CD14-positive monocyte (primary cell): ENCODE data around the gene FBXW2. TPM values are rescaled to one million over a fixed set of nuclear protein-coding genes. Genes with fewer than 3 reads are reported as not detected.

ENCODE experiments used
- DNase-seq, 3 donors: peaks; one replicate each; pipeline ENCODE4 v3.0.0-alpha.2; 2011 to 2022
- H2AFZ ChIP-seq: 2 replicates; pipeline ENCODE4 v1.6.0; 2012; ENCODE audit warnings: mild to moderate bottlenecking, low read depth, low read length, inconsistent platforms; ENCODE audit not compliant: insufficient read depth, poor library complexity, severe bottlenecking
- H3K27ac ChIP-seq, 2 donors: 1 replicate in 1 of 2; 2 replicates in 1 of 2; pipeline ENCODE4 v1.5.1; 2012 to 2013; ENCODE audit warnings: low read length in 2 of 2, control low read depth in 1 of 2, inconsistent platforms in 1 of 2, low read depth in 1 of 2, mild to moderate bottlenecking in 1 of 2
- H3K27me3 ChIP-seq, 2 donors: one replicate each; pipeline versions ENCODE4 v1.6.0 to v1.6.1; 2011 to 2013; ENCODE audit warnings: low read length in 2 of 2; ENCODE audit not compliant: control insufficient read depth in 2 of 2, insufficient read depth in 2 of 2
- H3K36me3 ChIP-seq, 2 donors: replicated peaks in 1 of 2; 1 replicate in 1 of 2; 2 replicates in 1 of 2; pipeline versions ENCODE4 v1.5.1 to v1.6.1; 2012 to 2013; ENCODE audit warnings: low read length in 2 of 2, control low read depth in 1 of 2, inconsistent platforms in 1 of 2, mild to moderate bottlenecking in 1 of 2; ENCODE audit not compliant: insufficient read depth in 2 of 2, control insufficient read depth in 1 of 2
- H3K4me1 ChIP-seq, 2 donors: 1 replicate in 1 of 2; 2 replicates in 1 of 2; pipeline versions ENCODE4 v1.5.1 to v1.6.1; 2012 to 2013; ENCODE audit warnings: low read length in 2 of 2, control low read depth in 1 of 2, inconsistent platforms in 1 of 2, mild to moderate bottlenecking in 1 of 2, moderate library complexity in 1 of 2; ENCODE audit not compliant: insufficient read depth in 2 of 2, control insufficient read depth in 1 of 2
- H3K4me2 ChIP-seq: replicated peaks from 2 replicates; pipeline ENCODE3; 2012; ENCODE audit warnings: low read length, moderate library complexity, mild to moderate bottlenecking; ENCODE audit not compliant: poor library complexity, severe bottlenecking; ENCODE audit errors: extremely low read depth
- H3K4me3 ChIP-seq, 3 experiments: fragments of 200-600 bp in 1 of 3; sonication (generic) in 1 of 3; replicated peaks in 1 of 3; 1 replicate in 2 of 3; 2 replicates in 1 of 3; pipeline ENCODE4 v1.5.1; 2011 to 2013; ENCODE audit warnings: low read length in 3 of 3, mild to moderate bottlenecking in 3 of 3, control low read depth in 2 of 3, low read depth in 2 of 3, inconsistent platforms in 1 of 3, moderate library complexity in 1 of 3
- H3K79me2 ChIP-seq: 2 replicates; pipeline ENCODE4 v1.6.0; 2012; ENCODE audit warnings: mild to moderate bottlenecking, control low read depth, inconsistent platforms, low read length, moderate library complexity; ENCODE audit not compliant: insufficient read depth
- H3K9ac ChIP-seq: 2 replicates; pipeline ENCODE4 v1.6.0; 2017; ENCODE audit warnings: low read length, mild to moderate bottlenecking; ENCODE audit not compliant: insufficient read depth, poor library complexity, severe bottlenecking
- H3K9me3 ChIP-seq, 2 donors: replicated peaks in 1 of 2; 1 replicate in 1 of 2; 2 replicates in 1 of 2; pipeline versions ENCODE4 v1.5.1 to v1.6.1; 2012 to 2013; ENCODE audit warnings: low read length in 2 of 2, control low read depth in 1 of 2; ENCODE audit not compliant: control insufficient read depth in 1 of 2, insufficient read depth in 1 of 2
- H4K20me1 ChIP-seq: 2 replicates; pipeline ENCODE4 v1.6.0; 2012; ENCODE audit warnings: mild to moderate bottlenecking, low read length, control low read depth, moderate library complexity; ENCODE audit not compliant: insufficient read depth
- H3K27ac Mint-ChIP-seq, 7 donors: one replicate each; pipeline ENCODE4 v1.8.0; 2020; ENCODE audit warnings: mild to moderate bottlenecking in 7 of 7, mixed read lengths in 7 of 7, moderate library complexity in 6 of 7, inconsistent platforms in 2 of 7
- H3K27me3 Mint-ChIP-seq, 3 donors: one replicate each; pipeline ENCODE4 v1.8.0; 2021 to 2022; ENCODE audit warnings: low read depth in 3 of 3, mild to moderate bottlenecking in 3 of 3, mixed read lengths in 3 of 3, moderate library complexity in 3 of 3, inconsistent platforms in 1 of 3
- H3K36me3 Mint-ChIP-seq, 2 donors: one replicate each; pipeline ENCODE4 v1.8.0; 2020; ENCODE audit warnings: mixed read lengths in 2 of 2, inconsistent platforms in 1 of 2, mild to moderate bottlenecking in 1 of 2
- H3K4me1 Mint-ChIP-seq: one replicate; pipeline ENCODE4 v1.8.0; 2020; ENCODE audit warnings: mild to moderate bottlenecking, mixed read lengths
- H3K4me3 Mint-ChIP-seq, 2 donors: one replicate each; pipeline ENCODE4 v1.8.0; 2020; ENCODE audit warnings: mild to moderate bottlenecking in 2 of 2, mixed read lengths in 2 of 2, moderate library complexity in 1 of 2
- H3K9me3 Mint-ChIP-seq, 7 donors: one replicate each; pipeline ENCODE4 v1.8.0; 2020 to 2022; ENCODE audit warnings: mixed read lengths in 7 of 7, mild to moderate bottlenecking in 6 of 7, moderate library complexity in 6 of 7, inconsistent platforms in 2 of 7
- CTCF ChIP-seq: fragments of 200-600 bp; IDR thresholded peaks from one replicate; pipeline ENCODE4 v1.8.0; 2022; ENCODE audit warnings: antibody characterized with exemption, mild to moderate bottlenecking
- WGBS: methylation state at CpG from one replicate; pipeline ENCODE4 v1.1.5; 2013; ENCODE audit warnings: missing lambda C conversion rate; ENCODE audit not compliant: insufficient coverage; 5-methylcytosine and 5-hydroxymethylcytosine counted together
- intact Hi-C, 2 donors: fragments of 100-400 bp; cut with micrococcal nuclease; formaldehyde crosslinking; loops; one replicate each; pipeline versions ENCODE4 v1.15.0 to v1.15.1; 2023
- polyA plus RNA-seq, 3 donors: library from polyadenylated mRNA; depleted of rRNA in 1 of 3; unstranded in 2 of 3; stranded (reverse) in 1 of 3; fragments of 300-500 nt in 2 of 3; fragments of >200 nt in 1 of 3; fragmentation: Illumina TruSeq in 2 of 3; gene quantifications; 1 replicate in 2 of 3; 2 replicates in 1 of 3; pipeline ENCODE4 v1.2.3, GENCODE V29; 2012 to 2021

Gene FBXW2
- polyA plus RNA-seq, 3 donors: 20.0 to 30.8 (median 28.9) TPM

GRCh38 chr9:120779227-120779626, 14.0 kb downstream of the FBXW2 start:
- Histone ChIP-seq H3K9ac (no peak overlapping the region), H3K4me3 (no peak overlapping the region), H3K27ac (peak overlapping the region in 1 of 2 donors; percentile 18), H3K36me3 (peaks cover 52 to 74% of the 10 kb centered on the region in 2 donors), H3K9me3 (no peaks in the 10 kb centered on the region), H4K20me1 (peaks cover 40% of the 10 kb centered on the region), H3K4me2 (no peak overlapping the region), H2AFZ (no peak overlapping the region), H3K4me1 (peaks cover 11 to 18% of the 10 kb centered on the region in 2 donors), H3K79me2 (peaks cover 54% of the 10 kb centered on the region), H3K27me3 (no peaks in the 10 kb centered on the region)
- H3K27me3 Mint-ChIP-seq: no peaks in the 10 kb centered on the region
- peaks cover 16% of the 10 kb centered on the region for H3K4me1 Mint-ChIP-seq
- H3K27ac Mint-ChIP-seq: no peak overlapping the region
- H3K36me3 Mint-ChIP-seq: peaks cover 57 to 75% of the 10 kb centered on the region in 2 donors
- TF ChIP-seq CTCF: no peak
- intact Hi-C loops: no loop called here
- H3K9me3 Mint-ChIP-seq: no peaks in the 10 kb centered on the region
- no peak for DNase-seq
- no peak overlapping the region for H3K4me3 Mint-ChIP-seq

DNA sequence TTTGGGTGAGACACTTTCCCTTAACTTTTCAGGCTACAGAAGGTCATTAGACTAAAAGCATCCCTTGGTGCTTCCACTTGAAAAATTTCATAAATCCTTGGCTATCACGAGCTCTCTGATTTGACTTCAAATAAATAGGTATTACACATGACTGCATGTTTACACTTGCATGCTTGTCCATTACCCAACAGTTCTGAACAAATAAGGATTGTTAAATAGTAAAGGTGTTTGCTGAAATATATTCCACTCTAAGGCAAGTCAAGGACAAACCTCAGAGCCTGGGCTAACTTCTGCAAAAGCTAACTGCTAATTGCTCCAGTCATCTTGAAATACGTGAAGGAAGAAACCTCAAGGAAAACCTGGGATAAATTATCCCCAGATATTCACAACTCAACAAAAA, 14.5 kb downstream of the FBXW2 start:
- no peak overlapping the region for H3K9ac ChIP-seq
- no peaks in the 10 kb centered on the region for H3K9me3 Mint-ChIP-seq
- no peak for DNase-seq
- H3K4me3 Mint-ChIP-seq: no peak overlapping the region
- H3K9me3 ChIP-seq: no peaks in the 10 kb centered on the region
- TF ChIP-seq CTCF: no peak
- H3K27me3 Mint-ChIP-seq: no peaks in the 10 kb centered on the region
- intact Hi-C loops: no loop called here
- H3K27ac ChIP-seq: peak overlapping the region in 1 of 2 donors; percentile 18
- peaks cover 53 to 77% of the 10 kb centered on the region in 2 donors for H3K36me3 ChIP-seq
- H3K27me3 ChIP-seq: no peaks in the 10 kb centered on the region
- no peak overlapping the region for H2AFZ ChIP-seq
- no CpG with 5 or more reads among the region's 2 CpGs for WGBS
- peak overlapping the region in 1 of 7 donors; percentile 9 for H3K27ac Mint-ChIP-seq
- H3K79me2 ChIP-seq: peaks cover 52% of the 10 kb centered on the region
- H3K4me3 ChIP-seq: no peak overlapping the region
- H3K36me3 Mint-ChIP-seq: peaks cover 54 to 78% of the 10 kb centered on the region in 2 donors
- peaks cover 11% of the 10 kb centered on the region for H3K4me1 Mint-ChIP-seq
- no peak overlapping the region for H3K4me2 ChIP-seq
- H4K20me1 ChIP-seq: peaks cover 37% of the 10 kb centered on the region
- peaks cover 9 to 14% of the 10 kb centered on the region in 2 donors for H3K4me1 ChIP-seq
